GM19238 (cell line): ENCODE results near the gene RBMS3.
"Not testable (repeated sequence)": the region's sequence is repeated elsewhere in the genome, so short reads cannot be mapped to it uniquely, and the experiment has no call there.

ENCODE experiments used
- DNase-seq: peaks from one replicate; pipeline ENCODE4 v3.0.0; 2011; ENCODE audit warnings: low spot score; ENCODE audit not compliant: insufficient read length

RBMS3 gene

DNA sequence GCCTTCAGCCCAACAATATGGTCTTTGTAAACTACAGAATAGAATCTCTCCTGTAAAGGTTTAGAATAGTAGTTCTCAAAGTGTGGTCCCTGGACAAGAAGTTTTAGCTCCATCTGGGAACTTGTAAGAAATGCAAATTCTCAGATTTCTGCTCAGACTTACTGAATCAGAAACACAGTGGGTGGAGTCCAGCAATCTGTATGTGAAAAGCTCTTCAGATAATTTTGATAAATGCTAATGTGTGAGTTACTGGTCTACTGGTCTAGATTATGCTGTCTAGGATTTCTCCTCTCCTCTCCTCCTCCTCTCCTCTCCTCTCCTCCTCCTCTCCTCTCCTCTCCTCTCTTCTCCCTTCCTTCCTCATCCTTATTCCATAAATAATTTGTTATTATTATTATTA, 57.5 kb downstream of the RBMS3 start:
- DNase-seq = no peak

DNA sequence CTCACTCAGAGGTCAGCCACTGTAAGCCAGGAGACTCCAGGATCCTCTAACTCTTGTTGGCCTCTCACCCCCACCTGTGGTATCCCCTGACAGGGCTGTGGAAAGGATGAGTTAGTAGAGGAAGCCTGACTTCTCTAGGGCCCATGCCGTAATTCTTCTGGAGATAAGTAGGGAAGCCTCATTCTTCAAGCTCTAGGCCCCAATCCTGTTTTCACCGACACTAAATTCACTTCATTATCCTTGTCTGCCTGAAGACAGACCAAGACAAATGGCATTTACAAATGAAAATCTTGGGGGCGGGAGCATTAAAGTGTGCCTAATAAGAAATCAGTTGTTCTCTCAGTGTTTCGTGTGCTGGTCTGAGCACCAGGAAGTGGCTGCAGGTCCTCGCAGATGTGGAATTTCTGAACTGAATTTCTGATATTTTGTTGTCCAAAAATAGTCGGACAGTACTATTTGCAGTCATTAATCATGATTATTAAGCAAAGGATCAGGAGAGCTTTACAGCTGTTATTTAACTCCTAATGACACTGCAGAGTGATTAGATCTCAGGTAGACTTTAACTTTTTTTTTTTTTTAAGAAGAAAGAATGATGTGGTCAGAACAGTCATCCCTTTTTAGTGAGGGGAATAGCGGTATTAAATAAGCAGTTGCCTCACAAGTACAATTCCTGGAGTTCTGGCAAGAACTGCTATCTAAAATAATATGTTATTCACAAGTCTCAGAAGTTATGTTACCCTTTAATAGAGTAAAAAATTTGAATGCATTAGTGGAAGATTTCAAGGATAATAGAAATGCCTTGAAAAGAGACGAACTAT, 58.4 kb downstream of the RBMS3 start:
- no peak for DNase-seq

DNA sequence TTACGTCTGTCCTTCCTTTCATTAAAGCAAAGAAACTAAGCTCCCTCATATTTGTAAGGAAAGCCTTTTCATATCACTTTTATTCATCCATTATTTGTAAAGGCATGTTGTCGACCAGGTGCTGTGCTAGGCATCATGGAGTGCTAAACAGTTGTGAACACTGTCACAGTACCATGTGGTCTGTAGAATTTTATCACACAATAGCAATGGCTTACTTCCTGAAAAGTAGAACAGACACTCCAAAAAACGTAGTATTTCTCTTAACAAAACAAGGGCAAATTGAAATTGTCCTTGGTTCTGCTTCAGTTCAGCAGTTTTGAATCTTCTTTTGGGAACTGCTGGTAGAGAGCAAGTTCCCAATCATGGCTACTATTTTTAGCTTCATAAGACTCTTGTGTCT, 63.3 kb downstream of the RBMS3 start:
- DNase-seq = no peak

DNA sequence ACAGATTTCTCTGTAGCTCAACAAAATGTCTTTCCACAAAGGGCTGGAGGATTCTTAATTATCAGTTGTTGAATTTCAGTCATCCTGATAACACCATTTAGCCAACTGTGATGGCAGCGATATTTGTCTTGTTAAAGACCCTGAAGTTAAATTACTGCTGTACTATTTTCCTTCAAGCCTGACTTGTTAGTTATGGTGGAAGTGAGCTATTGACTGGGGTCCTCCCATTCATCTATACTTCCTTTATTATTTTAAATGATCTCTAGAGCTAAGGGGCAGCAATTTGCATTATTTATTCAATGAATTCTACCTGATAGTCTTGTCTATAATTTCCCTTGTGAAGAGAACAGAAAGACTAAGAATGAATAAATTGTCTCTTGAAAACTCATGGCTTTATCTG, 64.1 kb downstream of the RBMS3 start:
- DNase-seq = no peak

DNA sequence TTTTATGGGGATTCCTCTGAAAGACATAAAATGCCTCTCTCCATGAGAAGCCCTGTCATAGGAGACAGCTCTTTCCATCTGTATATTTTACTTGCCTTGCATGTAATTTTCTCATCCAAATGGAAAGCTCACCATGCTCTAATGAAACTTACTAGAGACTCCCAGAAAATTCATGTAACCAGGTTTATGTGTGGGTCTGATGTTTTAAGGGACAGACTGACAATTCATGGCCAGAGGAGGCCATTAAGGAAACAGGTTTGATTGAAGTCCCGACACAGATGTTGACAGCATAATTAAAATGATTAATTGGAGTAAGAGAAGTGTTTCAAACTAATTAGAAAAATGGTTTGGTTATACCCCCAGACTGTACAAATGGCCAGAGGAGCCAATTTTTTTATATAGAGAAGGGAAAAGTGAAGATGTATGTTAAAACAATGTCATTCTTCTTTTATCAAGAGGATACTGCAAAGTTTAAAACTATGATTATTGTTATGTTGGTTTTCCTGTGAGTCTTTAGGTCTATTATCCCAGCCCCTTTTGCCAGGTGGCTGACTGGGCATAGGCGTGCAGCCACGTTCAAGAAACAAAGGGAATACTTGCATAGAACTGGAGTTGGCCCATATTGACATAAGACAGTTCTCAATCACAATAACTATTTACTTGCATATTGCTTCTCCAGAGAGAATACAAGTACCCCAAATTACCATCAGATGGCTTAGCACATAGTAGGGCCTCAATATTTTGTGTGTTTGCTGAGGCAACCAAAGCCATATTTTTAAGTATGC, 64.8 kb downstream of the RBMS3 start:
- no peak for DNase-seq

DNA sequence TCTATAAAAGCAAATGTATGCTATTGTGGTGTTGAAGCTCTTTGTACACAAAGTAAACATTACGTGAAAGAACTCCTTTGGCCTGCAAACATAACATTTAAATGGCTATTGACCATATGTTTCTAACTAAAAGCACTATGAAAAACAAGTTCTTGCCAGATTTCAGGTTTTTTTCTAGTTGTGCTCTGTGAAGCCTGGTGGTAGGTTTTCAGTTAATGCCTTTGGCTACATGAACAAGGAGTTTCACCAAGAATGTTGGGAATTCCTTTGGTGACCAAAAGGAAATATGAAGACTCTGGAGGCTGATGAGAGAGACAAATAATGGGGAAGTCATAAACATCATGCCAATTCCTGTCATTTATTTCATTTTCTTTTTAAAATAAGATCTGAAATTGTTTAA, 66.0 kb downstream of the RBMS3 start:
- no peak for DNase-seq

DNA sequence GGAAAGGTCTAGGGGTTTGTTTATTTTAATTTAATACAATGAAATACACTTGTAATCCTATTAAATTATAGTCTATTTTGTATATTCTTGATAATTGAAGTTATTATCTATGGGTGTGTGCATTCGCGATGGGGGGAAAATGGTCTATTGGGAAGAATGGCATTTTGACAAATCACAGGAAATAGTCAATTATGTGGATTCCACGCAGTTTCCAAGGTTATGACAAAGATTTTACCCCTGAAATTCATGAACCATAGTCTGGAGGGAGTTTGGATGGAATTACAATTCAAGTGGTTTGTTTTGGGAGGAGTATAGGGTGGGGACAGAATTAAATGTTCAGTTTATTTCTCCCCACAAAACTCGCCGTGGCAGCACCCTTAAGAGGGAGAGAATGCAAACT, 66.5 kb downstream of the RBMS3 start:
- DNase-seq = no peak

DNA sequence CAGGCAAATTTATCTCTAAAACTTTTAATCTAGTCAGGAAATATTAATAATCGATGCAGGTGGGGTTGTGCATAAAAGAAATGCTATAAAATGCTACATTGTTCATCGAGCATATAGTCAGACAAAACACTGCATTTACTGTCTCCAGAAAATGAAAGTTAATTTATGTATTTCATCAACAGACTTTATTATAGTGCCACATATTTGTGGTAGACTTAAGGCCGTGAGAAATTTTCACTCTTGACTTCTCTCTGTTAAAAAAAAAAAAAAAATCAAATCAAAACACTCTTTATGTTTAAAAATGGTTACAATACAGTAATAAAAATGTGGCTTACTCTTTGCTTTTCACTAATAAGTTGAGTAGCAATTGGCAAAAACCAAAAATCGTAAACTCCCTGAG, 67.4 kb downstream of the RBMS3 start:
- DNase-seq = no peak

DNA sequence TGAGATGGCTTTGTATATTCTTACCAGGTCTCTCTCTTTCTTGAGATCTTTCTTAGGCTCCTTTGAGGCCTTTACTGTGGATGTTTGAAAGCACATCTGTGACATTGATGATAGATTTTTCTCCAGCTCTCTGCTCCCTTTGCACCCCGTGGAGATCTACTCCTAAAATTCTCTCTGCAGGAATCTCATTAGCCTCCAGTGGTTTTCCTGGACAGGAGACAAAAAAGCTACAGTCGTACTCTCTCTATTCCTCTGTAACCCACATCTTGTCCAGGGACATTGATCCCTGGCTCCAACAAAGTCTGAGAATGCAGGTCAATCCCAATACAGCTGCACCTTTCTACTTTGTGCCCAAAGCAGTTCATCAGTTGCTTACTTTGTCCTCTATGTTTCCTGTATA, 68.2 kb downstream of the RBMS3 start:
- DNase-seq = no peak

DNA sequence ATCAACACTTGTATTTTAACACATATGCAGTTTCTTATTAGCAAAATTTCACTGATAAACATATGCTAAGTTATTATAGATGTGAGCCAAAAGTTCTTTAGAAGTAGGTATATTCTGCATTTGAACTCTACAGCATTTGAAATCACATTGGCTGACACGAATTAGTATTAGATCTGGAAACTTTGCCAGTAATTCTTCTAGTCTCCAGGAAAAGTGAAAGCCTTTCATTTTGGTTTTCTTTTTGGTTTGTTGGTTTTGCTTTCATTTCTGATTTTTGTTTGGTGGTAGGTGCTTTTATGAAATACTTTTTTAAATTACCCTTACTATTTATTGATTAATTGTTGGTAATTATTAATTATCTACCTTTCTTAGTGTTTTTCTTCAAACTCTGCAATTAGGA, 72.9 kb downstream of the RBMS3 start:
- DNase-seq = no peak

DNA sequence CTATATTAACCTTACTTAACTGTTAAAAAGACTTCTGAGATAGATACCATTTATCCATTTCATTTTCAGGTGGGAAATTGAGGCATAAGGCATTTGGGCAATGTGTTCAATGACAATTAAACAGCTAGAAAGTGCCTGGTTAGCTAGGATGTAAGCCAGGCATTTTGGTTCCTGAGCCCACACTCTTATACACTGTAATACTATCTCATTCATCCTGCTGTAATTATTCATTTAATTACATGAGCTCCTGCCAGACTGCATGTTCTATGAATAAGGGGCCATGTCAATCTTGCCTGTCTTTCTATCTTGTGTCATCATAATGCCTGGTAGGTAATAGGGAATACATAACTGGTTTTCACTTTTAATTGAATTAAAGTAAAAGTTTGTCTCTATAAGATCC, 74.0 kb downstream of the RBMS3 start:
- DNase-seq = no peak

DNA sequence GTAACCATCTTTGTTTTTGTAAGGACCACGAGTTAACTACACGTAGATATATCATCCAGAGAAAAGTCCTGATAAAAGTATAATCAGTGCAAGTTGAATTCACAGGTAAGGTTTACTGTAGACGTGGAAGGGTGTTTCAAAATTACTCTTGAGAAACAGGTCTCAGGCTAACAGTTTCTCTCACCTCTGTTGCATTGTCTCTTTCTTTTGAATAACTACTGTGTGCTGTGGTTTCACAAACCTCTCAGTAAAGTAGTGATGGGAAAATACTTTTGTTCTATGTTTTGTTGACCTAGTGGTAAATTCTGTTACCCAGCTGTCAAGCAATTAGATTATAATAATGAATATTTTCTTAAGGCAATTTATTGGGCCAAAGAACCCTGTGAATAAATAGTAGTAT, 75.2 kb downstream of the RBMS3 start:
- no peak for DNase-seq

DNA sequence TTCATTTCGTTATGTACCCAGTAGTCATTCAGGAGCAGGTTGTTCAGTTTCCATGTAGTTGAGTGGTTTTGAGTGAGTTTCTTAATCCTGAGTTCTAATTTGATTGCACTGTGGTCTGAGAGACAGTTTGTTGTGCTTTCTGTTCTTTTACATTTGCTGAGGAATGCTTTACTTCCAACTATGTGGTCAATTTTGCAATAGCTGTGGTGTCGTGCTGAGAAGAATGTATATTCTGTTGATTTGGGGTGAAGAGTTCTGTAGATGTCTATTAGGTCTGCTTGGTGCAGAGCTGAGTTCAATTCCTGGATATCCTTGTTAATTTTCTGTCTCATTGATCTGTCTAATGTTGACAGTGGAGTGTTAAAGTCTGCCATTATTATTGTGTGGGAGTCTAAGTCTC, 79.4 kb downstream of the RBMS3 start:
- DNase-seq = not testable (repeated sequence)

DNA sequence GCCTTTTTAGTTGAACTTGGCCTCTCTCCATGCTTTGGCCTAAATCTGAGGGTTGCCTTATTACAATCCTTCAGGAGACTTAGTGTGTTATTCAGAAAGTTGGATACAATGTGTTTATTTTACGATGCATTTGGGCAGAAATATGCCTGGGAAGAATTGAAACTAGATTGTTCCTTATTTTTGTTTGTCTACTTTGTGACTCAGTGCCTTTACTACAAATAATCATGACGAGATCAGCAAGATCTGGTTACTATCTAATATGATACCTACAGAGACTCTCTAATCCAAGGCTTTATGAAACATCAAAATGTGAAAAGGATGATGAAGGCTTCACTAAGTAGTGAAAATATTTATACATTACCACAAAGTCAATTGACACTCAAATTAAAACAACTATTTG, 82.2 kb downstream of the RBMS3 start:
- DNase-seq = no peak

DNA sequence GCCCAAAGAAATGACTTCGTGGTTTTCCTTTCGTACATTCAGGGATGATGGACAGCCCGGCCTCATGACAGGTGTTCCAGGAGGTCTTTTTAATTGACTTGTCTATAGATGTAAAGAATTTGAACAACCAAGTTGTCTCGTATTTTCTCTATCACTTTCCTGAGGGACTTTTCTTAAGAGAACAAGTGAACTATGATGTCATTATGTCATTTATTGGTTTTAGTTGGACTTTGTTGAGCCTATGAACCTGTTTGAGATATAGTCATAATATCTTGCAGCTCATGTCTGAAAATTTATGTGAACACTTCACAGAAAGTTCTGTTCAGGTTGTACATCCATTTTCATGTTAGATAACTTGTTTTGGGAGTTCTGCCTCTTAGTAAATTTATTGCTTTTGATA, 89.2 kb downstream of the RBMS3 start:
- DNase-seq = no peak

DNA sequence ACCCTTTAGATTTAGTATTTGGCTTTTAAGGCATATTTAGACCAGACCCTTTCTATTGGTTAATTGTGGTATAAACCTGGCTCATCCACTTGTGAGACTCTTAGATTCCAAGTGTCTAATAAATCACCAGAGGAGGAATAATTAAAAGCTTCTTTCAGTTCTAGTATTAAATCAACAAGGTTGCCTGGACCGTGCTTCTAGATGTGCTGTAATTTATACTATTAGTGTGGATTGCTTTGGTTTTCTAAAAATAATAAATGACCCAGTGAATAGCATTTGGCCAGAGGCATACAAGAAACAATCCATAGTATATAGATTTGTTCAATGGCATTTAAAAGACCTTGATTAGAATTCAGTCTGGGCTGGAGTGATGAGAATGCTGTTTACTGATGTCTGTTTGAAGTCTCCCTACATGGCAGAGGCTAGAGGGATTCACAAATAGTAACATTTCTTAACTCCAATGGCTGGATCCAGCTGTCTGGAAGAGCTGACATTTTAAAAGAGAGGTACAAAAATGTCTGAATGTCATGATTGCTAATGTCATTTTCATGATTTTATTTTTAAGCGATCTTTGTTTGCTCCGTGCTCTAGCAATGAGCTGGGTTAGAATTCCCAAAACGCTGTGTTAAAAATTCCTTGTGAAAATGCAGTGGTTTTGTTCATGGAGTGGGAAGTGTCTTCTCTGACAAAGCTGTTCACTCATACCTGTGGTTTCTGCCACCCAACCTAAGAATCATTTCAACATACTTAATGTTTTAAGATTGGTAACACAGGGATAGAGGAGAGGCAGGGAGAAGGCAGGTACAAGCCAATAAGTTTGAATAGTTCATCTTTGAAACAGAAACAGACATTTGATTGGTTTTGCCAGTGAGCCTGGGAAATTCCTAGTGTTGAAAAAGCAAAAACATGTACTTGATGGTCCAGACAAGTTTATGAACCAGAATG, 89.9 kb downstream of the RBMS3 start:
- DNase-seq = no peak

DNA sequence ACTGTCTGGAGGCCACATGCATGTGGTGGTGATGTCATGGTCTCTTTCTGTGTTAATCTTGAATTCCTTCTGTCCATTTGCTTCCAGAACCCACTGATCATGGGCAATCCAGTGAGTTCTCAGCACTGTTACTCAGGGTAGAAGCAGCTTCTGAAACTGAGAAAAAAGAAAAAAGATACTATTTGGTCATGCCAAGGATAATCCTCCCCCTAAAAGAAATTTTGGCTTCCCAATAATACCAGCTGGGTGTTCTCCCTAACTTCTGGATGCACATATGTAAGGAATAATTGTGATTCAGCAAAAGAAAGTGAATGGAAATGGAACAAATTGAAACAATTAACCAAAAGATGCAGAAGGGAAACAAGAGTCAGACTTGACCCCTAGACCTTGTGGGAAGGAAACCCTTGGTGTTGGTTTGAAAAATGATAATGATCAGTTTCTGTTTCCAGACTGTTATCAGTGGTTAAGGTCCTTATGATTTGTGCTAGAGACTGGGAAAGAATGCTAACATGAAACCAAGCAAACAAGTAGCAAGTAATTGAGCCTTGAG, 92.3 kb downstream of the RBMS3 start:
- DNase-seq = no peak

DNA sequence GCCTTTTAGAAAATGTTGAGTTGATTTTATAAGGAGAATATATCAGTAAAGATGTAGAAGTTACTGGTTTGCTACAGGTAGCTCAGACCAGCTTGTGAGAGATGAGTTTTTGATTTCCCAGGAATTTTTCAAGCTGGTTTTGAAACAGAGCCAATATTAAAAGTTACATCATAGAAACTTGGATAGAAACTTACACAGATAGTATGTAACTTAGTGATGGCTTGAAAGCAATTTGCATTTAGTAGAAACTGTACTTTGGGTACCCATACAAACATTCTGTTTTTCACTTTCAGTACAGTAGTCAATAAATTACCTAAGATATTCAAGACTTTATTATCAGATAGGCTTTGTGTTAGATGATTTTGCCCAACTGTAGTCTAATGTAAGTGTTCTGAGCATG, 93.4 kb downstream of the RBMS3 start:
- no peak for DNase-seq

DNA sequence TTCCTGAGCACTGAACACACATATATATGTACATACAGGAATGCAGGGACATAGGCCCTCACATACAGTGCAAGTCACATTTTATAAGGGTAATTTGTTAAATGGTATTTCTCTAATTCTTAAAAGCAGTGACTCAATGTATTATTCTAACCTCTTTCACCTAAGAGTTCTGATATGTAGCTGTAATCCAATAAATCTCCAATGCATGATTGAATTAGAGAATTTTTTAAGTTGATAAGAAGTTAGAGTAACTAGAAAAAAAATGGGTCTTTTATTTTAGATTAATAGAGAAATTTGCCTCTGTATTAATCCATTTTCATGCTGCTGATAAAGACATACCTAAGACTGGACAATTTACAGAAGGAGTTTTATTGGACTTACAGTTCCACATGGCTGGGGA, 98.2 kb downstream of the RBMS3 start:
- no peak for DNase-seq

DNA sequence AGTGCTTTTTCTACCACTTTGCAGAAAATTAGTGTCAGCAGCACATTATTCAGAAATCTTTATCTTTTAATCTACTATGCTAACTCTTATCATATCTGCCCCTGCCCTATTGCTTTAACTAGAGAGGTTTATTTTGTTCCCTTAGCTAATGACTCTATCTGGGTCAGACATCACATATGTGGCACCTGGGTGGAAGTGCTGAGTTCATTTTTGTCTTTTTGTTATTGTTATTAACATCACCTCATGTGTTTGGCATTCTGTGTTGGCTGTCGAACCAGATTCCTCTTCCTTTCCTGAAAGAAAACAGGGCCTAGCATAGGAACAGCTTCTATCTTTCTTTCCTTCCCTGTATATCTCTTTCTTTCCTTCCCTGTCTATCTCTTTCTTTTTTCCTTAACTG, 100.7 kb downstream of the RBMS3 start:
- no peak for DNase-seq

DNA sequence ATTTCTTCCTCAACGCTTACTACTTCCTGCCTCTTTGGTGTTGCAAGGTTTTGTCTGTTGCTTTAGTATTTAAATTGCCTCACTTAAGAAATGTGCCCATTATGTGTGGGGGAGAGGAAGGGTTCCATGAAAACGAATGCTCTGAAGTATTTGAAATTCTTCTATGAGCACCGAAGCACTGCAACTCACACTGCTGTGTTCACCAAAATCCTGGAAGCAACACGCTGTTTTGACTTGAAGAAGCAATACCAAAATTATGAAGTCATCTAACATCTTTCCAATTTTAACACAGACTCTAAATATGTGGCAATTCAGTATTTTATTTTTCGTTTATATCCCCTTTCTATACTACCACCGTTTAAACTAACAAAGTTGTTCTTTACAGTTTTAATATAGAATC, 101.5 kb downstream of the RBMS3 start:
- no peak for DNase-seq

DNA sequence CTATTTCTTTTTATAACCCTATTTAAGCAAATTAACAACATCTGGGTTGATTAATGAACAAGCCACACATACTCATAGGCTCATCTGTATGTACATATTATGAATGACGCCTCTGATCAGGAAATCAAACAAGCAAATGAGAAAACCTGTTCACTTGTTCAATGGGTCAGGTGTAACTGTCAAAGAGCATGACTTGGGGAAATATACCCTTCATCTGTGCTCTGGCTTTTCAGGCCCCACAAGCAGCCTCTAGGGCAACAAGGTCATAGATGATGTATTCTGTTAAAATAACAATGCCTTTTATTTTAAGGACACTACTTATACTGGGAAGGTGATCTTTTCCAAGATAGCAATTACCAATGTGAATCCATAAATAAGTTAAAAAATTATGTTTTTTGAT, 102.0 kb downstream of the RBMS3 start:
- no peak for DNase-seq
